Stimulated activated CD4-positive, alpha-beta T cell treated with anti-CD3 and anti-CD28 coated beads, Interleukin-2, amount 100 ng/mL, for 4 hours (primary cell): ENCODE results near the gene PPP1R9B.

Experiments
- DNase-seq: peaks from one replicate; pipeline ENCODE4 v3.0.0-alpha.2; 2020; ENCODE audit warnings: low read depth

PPP1R9B gene

DNA sequence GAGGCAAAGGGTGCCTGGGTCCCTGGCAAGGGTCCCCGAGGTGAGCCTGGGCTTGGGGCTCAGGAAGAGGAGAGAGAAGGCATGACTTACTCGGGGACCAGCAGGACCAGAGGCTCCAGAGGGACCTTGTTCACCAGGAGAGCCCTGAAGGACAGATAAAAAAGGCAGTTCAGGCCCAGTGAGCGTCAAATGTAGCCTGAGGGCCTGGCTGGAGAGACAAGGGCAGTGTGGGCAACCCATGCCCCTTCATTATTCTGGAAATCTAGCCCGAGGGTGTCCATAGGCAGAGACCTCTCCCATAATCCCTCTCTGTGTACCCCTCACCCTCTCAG is 36.9 kb upstream of the PPP1R9B start:
- no peak for DNase-seq

DNA sequence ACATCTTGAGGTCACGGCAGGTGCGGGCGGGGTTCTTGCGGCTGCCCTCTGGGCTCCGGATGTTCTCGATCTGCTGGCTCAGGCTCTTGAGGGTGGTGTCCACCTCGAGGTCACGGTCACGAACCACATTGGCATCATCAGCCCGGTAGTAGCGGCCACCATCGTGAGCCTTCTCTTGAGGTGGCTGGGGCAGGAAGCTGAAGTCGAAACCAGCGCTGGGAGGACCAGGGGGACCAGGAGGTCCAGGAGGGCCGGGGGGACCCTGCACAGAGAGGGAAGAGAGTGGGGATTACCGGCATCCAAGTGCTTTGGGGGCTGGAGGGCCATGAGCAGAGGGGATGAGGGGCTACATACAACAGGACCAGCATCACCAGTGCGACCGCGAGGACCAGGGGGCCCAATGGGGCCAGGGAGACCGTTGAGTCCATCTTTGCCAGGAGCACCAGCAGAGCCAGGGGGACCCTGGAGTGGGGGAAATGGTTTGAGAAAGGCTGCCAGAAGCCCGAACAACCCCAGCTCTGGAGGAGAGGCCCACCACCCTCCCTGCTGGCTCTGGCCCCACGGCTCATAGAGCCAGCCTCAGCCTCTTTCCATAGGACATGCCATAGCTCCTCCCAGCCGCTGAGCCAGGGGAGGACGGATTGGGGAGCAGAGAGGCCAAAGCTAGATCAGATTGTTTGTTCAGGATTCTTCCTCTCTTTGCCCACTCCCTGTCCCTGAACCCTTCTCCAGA is 36.4 kb upstream of the PPP1R9B start:
- DNase-seq = no peak

DNA sequence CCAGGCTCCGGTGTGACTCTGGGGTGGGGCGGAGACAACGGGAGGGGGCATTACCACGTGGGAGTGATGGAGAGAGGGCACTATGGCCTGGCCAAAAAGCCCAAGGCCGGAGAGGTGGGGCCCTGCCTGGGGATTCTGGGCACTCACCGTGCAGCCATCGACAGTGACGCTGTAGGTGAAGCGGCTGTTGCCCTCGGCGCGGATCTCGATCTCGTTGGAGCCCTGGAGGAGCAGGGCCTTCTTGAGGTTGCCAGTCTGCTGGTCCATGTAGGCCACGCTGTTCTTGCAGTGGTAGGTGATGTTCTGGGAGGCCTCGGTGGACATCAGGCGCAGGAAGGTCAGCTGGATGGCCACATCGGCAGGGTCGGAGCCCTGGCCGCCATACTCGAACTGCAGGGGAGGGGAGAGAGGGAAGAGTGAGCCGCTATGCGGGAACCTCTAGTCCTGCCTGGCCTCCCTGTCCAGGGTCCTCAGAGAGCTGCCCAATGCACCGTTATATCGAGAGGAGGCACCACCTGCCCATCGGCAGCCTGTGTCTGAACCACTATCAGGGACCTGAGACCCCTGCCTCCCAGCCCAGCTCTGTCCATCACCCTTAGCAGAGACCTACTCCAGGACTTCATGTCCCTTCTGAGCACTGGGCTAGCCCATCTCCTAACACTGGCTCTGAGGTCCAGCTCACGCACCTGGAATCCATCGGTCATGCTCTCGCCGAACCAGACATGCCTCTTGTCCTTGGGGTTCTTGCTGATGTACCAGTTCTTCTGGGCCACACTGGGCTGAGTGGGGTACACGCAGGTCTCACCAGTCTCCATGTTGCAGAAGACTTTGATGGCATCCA is 35.4 kb upstream of the PPP1R9B start:
- DNase-seq = no peak

DNA sequence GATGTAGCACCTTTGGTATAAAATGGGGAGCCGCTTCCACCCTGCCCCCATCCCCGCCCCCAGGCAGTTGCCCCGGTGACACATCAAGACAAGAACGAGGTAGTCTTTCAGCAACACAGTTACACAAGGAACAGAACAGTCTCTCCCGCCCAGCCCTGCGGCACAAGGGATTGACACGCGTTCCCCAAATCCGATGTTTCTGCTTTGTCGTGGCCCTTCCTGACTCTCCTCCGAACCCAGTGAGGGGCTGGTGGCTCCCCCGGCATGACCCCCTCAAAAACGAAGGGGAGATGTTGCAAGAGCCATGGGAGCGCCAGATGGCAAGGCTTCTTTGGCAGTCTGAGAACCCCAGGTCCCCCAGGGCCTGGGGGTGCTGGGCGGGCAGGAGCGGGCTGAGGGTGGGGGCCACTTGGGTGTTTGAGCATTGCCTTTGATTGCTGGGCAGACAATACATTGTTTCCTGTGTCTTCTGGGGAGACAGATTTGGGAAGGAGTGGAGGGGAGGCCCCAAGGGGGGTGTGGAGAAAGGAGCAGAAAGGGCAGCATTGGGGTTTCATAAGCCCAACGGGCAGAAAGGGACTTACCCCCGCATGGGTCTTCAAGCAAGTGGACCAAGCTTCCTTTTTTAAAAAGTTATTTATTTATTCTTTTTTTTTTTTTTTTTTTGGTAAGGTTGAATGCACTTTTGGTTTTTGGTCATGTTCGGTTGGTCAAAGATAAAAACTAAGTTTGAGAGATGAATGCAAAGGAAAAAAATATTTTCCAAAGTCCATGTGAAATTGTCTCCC is 34.3 kb upstream of the PPP1R9B start:
- DNase-seq = no peak

DNA sequence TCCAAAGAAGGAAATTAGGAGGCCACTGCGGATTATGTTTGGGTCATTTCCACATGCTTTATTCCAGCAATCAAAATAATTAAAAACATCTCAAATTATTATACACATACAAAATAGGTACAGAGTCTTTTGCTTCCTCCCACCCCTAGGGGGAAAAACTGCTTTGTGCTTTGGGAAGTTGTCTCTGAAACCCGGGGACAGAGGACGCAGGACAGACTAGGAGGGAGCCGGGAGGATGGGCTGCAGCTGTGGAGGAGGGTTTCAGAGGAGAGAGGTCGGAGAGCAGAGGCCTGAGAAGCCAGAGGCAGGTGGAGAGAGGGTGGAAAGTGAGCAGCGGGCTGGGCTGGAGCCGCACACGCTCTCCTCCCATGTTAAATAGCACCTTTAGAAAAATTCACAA is 33.6 kb upstream of the PPP1R9B start:
- DNase-seq = no peak

DNA sequence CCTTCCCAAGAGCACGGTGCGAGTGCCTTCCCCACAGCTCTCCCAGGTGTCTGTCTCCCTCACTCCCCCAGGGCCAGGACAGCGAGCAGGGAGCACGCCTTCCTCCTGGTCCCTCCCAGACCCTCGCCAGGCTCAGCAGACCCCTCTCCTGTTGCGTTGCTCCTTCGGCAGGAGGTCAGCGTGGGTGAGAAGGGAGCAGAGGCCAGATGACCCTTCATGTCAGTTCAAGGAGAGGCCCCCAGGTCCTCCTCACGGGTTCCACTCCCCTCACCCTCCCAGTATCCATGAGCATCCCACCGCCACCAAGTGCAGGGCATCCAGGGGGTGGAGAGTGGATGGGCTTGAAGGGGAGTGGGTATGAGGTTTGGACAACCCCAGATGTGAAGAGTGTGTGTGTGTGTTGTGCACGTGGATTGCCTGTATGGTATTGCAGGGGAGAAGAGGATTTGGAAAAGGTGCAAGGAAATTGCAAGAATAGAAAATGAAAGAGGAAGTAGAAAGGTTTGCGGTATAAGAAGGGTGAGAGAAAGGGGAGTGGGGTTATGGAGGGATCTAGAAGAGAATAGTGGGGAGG is 33.0 kb upstream of the PPP1R9B start:
- DNase-seq = no peak

DNA sequence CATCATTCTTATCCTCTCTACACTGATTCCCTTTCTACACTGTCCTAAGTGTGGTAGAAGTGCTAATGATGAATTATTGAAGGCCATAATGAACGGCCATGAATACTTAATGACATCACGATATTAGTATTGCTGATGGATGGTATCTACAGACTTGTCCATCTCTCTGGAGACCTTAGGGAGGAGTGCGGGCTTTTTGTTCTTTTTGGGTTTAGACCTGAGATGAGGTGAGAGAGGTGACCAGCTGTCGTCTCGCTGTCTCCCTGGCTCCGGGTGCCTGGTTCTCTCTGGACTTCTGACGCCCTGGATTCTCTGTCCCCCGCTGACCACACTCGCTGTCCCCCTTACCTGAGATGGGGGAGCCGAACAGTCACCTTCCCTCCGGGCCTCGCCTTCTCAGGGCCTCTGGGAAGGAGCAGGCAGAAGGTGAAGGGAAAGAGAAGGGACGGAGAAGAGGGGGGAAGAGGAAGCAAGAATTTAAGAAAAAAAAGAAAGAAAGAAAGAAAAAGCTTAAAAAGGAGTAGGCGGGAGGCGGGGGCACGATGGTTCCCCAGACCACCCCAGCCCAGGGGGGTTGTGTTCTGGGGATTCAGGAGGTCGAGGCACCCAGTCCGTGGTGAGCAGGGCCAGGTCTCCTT is 32.4 kb upstream of the PPP1R9B start:
- DNase-seq = no peak

DNA sequence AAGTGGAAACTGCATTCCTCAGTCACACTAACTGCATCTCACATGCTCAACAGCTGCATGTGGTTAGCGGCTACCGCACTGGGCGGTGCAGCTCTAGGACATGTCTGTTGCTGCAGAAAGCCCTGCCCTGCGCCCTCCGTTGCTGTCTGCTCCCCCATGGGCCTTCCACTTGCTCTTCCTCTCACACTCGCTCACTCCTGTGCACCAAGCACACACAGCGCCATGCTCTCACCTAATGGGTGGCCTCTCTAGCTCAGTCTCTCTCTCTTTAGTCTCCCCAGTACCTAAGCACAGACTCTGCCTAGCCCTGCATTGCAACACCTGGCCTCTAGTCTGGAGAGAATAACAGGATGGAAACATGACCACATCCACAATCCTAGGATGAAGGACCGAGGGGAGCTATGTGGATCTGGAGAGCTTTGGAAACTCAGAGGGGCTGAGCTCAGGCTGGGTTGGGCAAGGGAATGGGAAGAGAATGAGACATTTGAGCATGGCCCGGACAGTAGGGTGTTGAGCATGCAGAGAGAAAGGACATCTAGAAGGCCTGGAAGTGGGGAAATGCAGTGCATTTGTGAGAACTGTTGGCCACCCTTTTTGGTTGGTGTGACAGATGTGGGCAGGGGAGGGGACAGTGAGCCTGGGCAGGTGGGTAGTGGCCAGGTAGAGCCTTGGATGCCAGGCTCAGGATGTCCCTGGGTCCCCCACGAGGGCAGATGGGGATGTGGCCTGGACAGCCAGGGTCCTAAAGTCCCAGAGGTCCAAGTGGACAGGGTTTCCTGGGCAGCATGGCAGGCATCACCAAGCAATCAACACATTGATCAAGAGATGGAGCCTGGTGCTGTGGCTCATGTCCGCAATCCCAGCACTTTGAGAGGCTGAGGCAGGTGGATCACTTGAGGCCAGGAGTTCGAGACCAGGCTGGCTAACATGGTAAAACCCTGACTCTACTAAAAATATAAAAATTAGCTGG is 31.4 kb upstream of the PPP1R9B start:
- DNase-seq = no peak

DNA sequence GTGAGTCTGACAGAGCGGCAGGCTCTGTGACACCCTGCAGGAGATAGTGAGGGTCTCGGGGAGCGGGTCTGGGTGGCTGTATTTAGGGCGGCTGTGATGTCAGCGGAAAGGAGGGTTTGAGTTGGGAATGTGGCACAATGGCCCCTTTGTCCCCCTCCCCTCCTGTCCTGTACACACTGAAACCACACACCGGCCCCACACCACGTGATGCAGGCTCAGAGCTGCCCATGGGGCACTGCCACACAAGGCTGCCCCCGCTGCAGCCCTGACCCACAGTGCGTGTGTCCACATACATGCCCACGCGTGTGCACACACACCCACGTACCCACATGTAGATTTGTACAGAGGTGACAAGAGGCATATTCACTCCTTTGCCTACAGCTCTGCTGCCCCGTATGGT is 30.7 kb upstream of the PPP1R9B start:
- DNase-seq = no peak

DNA sequence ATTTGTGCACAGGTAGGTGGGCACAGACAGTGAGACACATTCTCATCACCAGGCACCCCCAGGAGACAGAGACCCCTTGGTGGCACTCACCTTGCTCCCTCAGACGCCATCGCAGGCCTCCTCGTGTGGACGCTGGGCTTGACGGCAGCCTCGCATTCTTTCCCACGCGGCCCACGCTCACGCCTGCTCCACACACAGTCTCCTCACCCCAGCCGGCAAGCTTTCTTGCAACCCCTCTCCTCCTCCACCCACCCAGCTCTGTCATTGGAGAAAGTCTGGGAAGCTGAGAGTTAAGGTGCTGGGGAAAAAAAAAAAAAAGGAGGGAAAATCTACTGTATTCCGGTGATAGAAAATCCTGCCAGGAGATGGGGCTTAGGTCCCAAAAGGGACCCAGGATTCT is 30.1 kb upstream of the PPP1R9B start:
- DNase-seq = no peak

DNA sequence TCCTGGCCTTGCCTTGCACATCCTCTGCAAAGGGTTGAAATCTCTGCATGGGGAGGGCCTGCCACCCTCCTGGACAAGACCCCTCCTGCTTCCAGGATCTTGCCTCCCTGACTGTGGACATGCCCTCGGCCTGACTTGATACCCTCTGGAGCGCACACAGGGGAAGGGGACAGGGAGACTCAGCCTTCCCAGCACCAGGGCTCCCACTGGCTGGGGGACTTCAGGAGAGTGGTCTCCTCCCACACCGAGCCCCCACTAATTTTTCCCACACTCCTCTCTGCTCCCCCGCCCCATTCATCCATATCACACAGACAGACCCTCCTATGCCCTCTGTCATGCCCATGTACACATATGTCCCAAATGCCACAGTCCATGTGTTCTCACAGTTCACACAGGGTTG is 29.6 kb upstream of the PPP1R9B start:
- DNase-seq = no peak

DNA sequence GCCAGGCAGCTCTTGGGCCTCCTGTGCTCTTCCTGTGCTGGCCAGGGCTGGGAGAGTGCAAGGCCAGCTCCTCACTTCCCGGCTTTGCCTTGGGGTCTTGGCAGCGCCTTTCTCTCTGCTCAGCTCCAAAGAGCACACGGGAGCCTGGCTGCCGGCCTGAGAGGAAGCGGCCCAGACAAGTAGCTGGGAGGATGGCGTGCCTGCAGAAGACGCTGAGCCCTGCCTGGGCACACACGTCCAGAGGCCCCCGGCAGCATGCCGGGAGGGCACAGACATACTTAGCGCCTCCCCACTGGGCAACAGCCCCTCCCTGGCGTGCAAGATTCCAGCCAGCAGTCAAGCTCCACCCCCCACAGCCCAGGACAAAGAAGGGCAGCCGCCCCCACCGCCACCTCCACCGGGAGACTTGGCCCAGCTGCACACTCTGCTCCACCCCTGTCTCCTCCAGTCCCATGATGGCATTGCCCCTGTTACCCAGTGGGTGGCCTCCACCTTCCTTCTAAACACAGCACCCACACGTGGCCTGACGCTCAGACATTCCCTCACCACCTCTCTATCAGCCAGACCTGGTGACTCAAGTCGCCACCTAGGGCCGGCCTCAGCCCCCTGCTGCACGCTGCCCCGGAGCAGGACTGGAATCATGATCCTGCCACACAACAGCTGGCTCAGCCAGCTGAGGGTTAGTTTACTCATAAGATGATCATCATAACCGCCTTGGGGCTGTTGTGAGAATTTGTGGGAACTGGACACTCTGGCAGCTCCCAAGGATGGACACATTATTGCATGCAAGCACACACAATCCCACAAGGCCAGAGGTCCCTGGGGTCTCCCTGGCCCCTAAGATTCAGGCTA is 27.7 kb upstream of the PPP1R9B start:
- peak; percentile 34 for DNase-seq

DNA sequence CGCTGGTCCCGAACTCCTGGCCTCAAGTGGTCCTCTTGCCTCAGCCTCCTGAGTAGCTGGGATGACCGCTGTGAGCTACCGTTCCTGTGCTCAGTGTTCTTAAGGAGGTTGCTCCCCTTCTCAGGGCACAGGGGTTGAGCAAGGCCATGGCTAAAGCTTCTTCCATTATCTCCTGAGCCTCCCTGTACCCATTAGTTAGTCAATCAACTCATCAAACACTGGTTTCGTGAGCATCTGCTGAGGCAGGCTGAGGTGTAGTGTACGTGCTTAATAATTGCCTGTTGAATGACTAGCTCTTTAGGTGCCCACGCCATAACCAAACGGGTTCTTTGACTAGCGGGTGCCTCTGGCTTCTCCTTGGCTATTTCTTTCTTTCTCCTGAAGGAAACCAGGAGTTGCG is 27.0 kb upstream of the PPP1R9B start:
- DNase-seq = no peak

DNA sequence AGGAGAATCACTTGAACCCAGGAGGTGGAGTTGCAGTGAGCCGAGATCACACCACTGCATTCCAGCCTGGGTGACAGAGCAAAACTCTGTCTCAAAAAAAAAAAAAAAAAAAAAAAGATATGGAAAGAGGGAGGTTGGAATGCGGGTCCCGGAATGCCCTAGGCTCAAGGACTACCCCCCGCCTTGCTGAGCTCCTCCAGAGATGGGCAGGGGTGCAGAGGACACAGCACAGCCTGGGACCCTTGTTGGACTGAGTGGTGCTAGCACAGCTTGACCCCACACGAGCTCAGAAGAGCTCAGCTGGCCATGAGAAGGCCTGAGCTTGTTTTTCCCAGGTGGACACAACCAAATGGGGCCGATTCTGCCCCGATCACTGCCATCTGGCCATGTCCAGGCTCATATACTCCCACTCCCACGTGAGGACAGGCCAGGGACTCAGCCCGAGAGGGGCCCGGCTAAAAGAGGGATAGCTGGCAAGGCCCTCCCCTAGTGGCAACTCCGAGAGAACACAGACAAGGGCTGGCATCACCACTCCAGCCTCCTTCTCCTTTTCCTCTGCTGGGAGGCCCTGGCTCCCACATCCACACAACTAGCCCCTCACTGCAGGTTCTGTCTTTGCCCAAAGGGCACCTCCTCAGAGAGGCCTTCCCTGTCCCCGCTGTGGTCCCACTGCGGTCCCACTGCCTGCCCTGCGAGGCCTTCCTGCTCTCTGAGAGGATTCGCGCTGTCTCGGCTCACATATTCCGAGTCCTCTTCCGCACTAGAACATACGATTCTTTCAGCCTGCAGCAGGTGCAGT is 26.3 kb upstream of the PPP1R9B start:
- no peak for DNase-seq

DNA sequence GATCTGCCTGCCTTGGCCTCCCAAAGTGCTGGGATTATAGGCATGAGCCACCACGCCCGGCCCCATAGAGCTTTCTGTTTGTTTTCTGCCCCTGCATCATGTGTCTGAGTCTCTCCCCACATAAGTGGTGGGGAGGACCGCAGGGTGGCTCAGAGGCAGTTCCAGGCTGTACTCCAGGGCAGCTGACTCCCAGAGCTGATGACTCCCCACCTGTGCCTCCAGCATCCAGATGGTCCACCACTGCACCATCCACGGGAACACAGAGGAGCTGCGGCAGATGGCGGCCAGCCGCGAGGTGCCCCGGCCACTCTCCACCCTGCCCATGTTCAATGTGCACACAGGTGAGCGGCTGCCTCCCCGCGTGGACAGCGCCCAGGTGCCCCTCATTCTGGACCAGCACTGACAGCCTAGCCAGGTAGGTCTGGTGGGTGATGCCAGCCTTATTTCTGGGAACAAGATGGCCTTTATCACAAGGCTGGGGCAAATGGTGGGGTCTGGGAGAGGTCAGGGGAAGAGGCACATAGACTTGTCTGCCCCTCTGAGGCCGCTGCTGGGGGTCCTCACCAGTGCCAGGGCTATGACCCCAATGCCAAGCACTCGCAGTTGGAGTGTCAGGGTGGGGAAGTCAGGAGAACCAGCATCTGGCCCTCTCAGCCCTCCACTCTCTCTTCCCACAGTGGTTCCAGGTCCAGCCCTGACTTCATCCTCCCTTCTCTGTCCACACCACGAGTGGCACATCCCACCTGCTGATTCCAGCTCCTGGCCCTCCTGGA is 24.7 kb upstream of the PPP1R9B start:
- DNase-seq = no peak

DNA sequence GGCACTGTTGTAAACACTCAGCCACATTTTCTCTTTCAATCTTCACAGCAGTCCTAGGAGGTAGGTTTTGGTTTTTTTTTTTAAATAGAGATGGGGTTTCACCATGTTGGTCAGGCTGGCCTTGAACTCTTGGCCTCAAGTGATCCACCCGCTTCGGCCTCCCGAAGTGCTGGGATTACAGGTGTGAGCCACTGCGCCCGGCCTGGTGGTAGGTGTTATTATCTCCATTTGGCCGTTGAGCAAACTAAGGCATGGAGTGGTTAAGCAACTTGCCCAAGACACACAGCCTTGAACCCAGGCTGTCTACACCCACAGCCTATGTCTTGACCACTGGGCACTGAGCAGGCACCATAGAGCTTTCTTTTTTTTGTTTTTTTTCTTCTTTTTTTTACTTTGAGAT is 24.0 kb upstream of the PPP1R9B start:
- no peak for DNase-seq

DNA sequence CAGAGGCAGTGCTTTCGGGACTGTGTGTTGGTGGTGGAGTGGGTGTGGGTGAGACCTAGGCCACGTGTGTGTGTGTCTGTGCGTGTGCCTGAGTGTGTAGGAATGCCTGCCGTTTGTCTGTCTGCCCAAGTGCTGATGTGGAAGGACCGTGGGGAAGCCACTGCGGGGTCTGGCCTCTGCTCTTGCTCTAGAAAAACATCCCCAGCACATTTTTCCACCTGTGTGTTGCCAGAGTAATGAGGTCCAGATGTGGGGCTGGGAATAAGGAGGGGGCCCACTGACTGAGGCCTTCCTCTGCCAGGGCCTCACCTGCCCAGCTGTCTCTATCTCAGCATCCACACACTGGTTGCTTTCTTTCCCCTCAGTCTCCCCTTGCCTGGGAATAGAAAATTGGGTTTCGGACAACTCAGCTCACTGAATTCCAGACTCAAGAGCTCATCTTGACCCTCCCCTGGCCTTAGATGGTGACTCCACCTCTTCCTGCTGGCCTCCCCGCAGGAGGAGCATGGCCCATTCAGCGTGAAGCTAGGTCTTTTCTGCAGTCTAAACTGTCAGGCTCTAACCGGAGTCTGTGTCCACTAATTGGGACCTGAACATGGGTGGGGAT is 23.0 kb upstream of the PPP1R9B start:
- DNase-seq = no peak

DNA sequence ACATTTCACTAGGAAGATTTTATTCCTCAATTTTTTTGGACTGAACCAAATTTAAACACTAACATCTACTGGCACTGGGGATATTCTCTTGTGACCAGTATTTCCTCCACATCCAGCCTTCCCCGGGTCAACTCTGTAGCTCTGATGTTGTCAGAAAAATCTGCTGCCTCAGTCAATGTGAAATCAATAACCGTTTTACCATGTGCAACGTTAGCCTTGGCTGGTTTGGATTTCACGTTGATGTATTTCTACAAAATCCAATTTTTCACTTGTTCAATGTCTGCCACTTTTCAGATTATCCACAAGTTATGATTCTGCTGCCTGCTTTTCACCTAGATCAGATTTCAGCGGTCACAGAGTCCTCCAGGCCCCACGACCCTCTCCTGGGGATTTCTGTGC is 22.5 kb upstream of the PPP1R9B start:
- DNase-seq = no peak
